HepG2 (cell line): ENCODE results near the gene H2AZ1.

Source experiments
- ATF6 ChIP-seq: sonication (generic); formaldehyde crosslinking; conservative IDR thresholded peaks from 2 replicates; pipeline ENCODE4 v1.4.0; 2020; ENCODE audit warnings: missing genetic modification reagents
- ERF ChIP-seq: IDR thresholded peaks from 2 replicates; pipeline ENCODE4 v1.6.1; 2018; ENCODE audit warnings: missing biosample characterization, missing genetic modification reagents
- ETV5 ChIP-seq: IDR thresholded peaks from 2 replicates; pipeline ENCODE4 v1.6.1; 2018; ENCODE audit warnings: missing biosample characterization, missing genetic modification reagents, inconsistent platforms, borderline replicate concordance
- MAX ChIP-seq: IDR thresholded peaks from 2 replicates; pipeline ENCODE4 v1.6.1; 2012; ENCODE audit warnings: inconsistent platforms
- NPAS2 ChIP-seq: sonication (generic); formaldehyde crosslinking; IDR thresholded peaks from 2 replicates; pipeline ENCODE4 v1.8.0; 2022; ENCODE audit warnings: mild to moderate bottlenecking, missing genetic modification reagents, borderline replicate concordance
- ONECUT2 ChIP-seq: sonication (generic); formaldehyde crosslinking; IDR thresholded peaks from 2 replicates; pipeline ENCODE4 v1.4.0; 2020; ENCODE audit warnings: missing genetic modification reagents
- PBX3 ChIP-seq: sonication (generic); formaldehyde crosslinking; IDR thresholded peaks from 2 replicates; pipeline ENCODE4 v1.8.1; 2023; ENCODE audit warnings: missing genetic modification reagents, inconsistent platforms, borderline replicate concordance
- POLR2A ChIP-seq, 2 experiments: IDR thresholded peaks; 2 replicates each; pipeline ENCODE4 v1.6.1; 2011; ENCODE audit warnings: low read depth in 2 of 2, low read length in 2 of 2, mild to moderate bottlenecking in 1 of 2, moderate library complexity in 1 of 2; ENCODE audit not compliant: insufficient read depth in 1 of 2
- POLR2AphosphoS5 ChIP-seq: IDR thresholded peaks from 2 replicates; pipeline ENCODE4 v1.6.1; 2012; ENCODE audit warnings: low read depth, low read length
- SIN3A ChIP-seq: IDR thresholded peaks from 2 replicates; pipeline ENCODE4 v1.6.1; 2011; ENCODE audit warnings: low read depth, mild to moderate bottlenecking, control low read depth, low read length, borderline replicate concordance
- TARDBP ChIP-seq: sonication (generic); formaldehyde crosslinking; IDR thresholded peaks from 2 replicates; pipeline ENCODE4 v1.8.0; 2022; ENCODE audit warnings: mild to moderate bottlenecking, missing genetic modification reagents
- TOPORS ChIP-seq: sonication (generic); formaldehyde crosslinking; IDR thresholded peaks from 2 replicates; pipeline ENCODE4 v1.8.0; 2023; ENCODE audit warnings: mild to moderate bottlenecking, missing genetic modification reagents
- TF ChIP-seq, protein P1 (sequence below): sonication (generic); formaldehyde crosslinking; IDR thresholded peaks from 2 replicates; pipeline ENCODE4 v1.5.0; 2020; ENCODE audit warnings: mild to moderate bottlenecking, missing genetic modification reagents, moderate library complexity

- TF ChIP-seq ATF6 (CRISPR knock-in tag) (no peak), TOPORS (CRISPR knock-in tag) (no peak), POLR2AphosphoS5 (no peak), MAX (no peak), ETV5 (no peak), PBX3 (CRISPR knock-in tag) (no peak), ONECUT2 (CRISPR knock-in tag) (no peak), TARDBP (CRISPR knock-in tag) (no peak), NPAS2 (no peak), ERF (CRISPR knock-in tag) (no peak), POLR2A (IDR thresholded peaks at IDR 0.05; ENCODE audit: insufficient read depth in 1 of 2, low read depth in 2 of 2, low read length in 2 of 2) (no peak), SIN3A (no peak)
- TF ChIP-seq, protein P1, sequence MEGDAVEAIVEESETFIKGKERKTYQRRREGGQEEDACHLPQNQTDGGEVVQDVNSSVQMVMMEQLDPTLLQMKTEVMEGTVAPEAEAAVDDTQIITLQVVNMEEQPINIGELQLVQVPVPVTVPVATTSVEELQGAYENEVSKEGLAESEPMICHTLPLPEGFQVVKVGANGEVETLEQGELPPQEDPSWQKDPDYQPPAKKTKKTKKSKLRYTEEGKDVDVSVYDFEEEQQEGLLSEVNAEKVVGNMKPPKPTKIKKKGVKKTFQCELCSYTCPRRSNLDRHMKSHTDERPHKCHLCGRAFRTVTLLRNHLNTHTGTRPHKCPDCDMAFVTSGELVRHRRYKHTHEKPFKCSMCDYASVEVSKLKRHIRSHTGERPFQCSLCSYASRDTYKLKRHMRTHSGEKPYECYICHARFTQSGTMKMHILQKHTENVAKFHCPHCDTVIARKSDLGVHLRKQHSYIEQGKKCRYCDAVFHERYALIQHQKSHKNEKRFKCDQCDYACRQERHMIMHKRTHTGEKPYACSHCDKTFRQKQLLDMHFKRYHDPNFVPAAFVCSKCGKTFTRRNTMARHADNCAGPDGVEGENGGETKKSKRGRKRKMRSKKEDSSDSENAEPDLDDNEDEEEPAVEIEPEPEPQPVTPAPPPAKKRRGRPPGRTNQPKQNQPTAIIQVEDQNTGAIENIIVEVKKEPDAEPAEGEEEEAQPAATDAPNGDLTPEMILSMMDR (CRISPR knock-in tag): no peak
Observed at GRCh38 chr4:99987681-99988080, 37.6 kb upstream of the H2AZ1 start.
